HG03457 (cell line): Measurements from ENCODE around the gene KREMEN1.
"Not testable (repeated sequence)": the region's sequence is repeated elsewhere in the genome, so short reads cannot be mapped to it uniquely, and the experiment has no call there.

Source experiments
- ATAC-seq: cut with Tn5 transposase; IDR thresholded peaks from one replicate; pipeline ENCODE4 v1.9.1; 2021; ENCODE audit warnings: moderate number of reproducible peaks; ENCODE audit not compliant: unreplicated experiment

Gene KREMEN1, protein sequence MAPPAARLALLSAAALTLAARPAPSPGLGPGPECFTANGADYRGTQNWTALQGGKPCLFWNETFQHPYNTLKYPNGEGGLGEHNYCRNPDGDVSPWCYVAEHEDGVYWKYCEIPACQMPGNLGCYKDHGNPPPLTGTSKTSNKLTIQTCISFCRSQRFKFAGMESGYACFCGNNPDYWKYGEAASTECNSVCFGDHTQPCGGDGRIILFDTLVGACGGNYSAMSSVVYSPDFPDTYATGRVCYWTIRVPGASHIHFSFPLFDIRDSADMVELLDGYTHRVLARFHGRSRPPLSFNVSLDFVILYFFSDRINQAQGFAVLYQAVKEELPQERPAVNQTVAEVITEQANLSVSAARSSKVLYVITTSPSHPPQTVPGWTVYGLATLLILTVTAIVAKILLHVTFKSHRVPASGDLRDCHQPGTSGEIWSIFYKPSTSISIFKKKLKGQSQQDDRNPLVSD

DNA sequence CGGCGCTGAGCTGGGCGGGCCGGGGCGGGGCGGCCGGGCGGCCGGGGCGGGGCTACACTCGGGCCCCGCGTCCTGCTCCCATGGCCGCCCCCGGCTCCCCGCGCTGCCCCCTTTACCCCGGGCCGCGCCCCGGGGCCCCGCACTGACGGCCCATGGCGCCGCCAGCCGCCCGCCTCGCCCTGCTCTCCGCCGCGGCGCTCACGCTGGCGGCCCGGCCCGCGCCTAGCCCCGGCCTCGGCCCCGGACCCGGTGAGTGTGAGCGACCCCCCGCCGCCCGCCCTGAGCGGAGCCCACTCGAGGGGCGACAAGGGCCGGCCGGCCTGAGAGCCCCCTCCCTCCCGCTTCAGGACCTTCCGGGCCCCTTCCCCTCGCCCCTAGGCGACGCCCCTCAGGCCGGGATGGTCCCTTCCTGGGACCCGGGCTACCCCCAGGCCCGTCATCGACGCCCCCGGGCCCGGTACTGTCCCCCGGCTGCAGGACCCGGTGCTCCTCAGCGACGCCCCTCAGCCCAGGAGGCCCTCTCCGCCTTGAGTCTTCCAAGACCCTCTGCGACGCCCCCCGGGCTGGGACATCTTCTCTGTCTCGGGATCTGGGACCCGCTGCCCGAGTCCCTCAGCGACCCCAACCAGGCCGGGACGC, at the start of gene KREMEN1:
Gene KREMEN1 (plus strand): TSS at position 57 of the 639 bp plus-strand sequence. CDS start 96 bp downstream, at position 153.
- ATAC-seq = no peak

- ATAC-seq = no peak
These were observed 49.6 kb upstream of the KREMEN1 start for GRCh38 chr22:29023172-29023796.

- no peak for ATAC-seq
These were observed 46.3 kb upstream of the KREMEN1 start for GRCh38 chr22:29026579-29026978.

DNA sequence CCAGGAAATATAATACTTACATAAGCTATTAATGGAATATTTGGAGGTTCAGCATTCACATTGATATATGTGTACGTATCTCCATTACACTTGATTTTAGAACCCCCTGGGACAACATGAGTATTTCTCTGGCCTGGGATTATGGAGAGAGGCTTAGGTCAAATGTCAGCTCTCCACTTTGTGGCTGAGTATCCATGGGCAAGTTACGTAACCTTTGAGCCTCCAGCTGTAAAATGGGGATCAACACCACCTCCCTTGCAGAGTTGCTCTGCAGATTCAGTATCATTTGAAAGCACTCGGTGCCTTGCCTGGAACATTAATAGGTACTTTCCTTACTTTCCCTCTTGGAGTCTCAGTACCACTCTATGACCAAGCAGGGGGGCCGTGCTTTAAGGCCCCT, 44.4 kb upstream of the KREMEN1 start:
- ATAC-seq = no peak

DNA sequence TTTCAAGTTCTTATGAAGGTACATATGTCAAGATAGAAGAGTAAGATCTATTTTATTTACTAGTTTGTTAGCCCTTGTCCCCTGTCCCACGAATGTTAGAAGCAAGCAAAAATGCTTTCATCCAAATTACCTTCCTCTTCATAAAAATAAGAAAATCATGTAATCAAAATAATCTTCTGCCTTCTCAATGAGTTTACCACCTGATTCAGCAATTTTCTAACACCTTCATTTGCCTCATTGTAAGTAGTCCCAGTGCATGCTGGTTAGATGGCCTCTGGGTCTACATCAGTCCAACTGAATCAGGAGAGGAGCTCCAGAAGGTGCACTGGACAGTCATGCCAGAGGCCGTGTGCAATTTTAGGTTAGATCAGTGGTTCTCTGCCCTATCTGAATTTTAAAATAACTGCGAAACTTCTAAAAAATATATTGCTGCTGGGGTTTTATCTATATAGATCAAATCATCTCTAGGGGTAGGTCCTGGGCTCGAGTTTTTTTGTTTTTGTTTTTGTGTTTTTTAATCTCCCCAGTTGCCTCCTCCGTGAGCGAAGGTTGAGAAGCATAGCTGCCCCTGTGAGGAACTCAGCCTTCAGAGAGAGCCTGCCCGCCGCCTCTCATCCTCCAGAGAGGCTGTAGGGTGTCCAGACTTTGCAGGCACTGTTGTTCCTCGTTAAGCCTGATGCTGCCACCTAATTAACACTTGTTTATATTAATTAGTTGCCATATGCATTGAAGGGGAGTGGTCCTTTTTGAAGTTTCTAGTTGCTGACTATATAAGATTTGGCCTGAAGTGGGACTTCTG, 43.4 kb upstream of the KREMEN1 start:
- ATAC-seq = no peak

GRCh38 chr22:29030016-29030617, 42.7 kb upstream of the KREMEN1 start:
- ATAC-seq = no peak

DNA sequence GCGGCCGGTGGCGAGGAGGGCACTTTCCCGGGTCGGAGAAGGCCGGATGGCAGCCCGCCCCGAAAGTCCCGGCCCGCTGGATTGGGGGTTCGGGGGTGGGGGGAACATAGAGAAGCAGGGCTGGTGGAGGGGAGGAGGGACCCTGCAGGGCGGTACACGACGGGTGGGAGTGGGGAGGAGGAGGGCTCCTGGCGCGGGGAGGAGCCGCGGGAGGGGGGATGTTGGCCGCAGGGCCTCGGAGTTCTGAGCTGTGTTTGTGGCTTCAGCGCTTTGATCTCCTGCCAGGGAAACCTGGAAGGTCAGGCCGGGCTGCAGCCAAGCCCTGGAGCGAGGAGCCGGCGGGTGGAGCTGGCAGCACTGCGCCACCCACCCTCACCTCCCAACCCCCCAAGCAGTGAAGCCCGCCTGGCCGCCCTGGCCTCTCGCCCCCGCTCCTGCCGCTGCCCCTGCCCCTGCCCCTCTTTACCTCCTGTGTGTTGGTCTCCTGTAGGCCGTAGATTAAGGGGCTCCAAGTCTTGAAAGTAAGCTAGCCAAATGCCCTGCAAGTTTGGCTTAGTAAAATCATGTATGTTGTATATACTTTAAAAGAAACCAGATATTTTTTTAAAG, 42.1 kb upstream of the KREMEN1 start:
- no peak for ATAC-seq

GRCh38 chr22:29031227-29032011, 41.4 kb upstream of the KREMEN1 start:
- ATAC-seq = no peak

DNA sequence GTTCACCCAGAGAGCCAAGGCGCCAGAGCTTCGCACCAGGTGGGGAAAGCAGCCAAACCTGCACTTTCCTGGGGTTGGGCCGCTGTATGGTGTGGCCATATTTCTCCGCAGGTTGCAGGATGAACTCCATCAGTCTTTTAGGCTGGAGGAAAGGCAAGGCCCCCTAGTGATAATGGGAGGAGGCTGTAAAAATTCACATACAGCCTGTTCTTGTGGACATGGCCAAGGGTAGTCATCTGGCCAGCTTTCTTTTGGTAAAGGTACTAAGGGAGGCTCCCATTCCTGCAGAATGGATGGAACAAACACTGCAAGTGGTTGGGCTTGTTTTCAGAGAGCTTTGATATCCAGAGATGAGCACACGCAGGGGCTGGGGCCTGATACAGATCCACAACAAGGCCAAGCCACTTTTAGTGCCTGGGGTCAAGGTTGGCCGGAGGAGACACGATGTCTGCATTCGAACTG, 40.8 kb upstream of the KREMEN1 start:
- no peak for ATAC-seq

- no peak for ATAC-seq
These were observed 40.3 kb upstream of the KREMEN1 start for GRCh38 chr22:29032584-29032983.

DNA sequence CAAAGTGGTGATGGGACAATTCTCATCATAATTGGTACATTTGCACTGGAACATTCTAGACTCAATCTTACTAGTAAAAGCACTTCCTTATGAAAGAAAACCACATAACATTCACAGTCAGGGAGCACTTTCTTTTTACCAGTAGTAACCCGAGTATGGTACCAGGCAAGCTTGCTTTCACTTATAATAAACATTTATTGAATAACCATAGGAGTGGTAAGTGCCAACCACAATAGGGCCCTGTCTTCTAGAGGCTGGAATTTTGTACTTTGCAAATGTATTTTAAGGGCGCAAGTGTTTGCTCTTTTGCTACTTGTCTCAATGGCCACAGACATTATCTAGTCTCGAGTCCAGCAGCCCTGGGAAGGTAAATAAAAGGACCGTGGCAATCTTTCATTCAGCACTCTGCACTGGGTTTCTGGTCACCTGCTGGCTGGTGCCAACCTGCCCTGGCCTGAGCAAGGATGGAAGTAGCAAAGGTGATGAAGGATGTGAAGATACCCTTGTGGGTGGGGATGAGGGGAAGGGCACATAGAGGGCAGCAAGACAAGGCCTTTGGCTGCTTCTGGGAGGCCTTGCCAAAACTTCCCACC, 35.4 kb upstream of the KREMEN1 start:
- no peak for ATAC-seq

GRCh38 chr22:29039148-29039547, 33.7 kb upstream of the KREMEN1 start:
- no peak for ATAC-seq

GRCh38 chr22:29039684-29040083, 33.2 kb upstream of the KREMEN1 start:
- ATAC-seq = not testable (repeated sequence)

DNA sequence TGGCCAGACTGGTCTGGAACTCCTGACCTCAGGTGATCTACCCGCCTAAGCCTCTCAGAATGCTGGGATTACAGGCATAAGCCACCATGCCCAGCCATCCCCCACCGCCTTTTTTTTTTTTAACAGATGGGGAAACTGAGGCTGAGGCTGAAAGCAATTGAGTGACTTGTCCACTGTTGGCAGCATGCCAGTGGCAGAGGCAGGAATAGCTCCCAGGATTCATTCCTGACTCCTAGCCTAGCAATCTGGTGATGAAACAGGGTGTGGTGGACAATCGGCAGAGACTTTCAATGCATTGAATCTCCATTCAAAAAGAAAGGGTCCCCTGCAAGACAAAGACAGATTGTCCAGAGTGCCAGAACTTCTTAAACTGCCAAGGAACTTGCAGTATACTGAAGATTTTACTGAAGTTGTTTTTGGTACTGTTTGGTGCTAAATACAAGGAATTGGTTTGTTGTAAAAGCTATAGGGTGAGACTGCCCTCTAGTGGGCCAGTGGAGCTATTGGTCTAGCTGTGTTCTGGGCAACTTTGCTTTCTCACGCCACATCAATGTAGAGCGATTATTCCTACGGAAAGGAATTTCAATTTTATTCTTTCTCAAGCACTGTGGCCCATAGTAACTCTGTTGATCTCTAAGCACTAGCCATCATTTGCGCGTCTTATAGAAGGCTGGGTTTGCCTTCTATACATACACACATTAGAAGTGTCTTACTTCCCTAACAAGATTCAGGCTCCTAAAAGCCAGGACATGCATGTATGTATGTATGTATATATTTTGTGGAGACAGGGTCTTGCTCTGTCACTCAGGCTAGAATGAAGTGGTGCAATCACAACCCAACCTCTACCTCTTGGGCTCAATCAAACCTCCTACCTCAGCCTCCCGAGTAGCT, 32.2 kb upstream of the KREMEN1 start:
- ATAC-seq = no peak

DNA sequence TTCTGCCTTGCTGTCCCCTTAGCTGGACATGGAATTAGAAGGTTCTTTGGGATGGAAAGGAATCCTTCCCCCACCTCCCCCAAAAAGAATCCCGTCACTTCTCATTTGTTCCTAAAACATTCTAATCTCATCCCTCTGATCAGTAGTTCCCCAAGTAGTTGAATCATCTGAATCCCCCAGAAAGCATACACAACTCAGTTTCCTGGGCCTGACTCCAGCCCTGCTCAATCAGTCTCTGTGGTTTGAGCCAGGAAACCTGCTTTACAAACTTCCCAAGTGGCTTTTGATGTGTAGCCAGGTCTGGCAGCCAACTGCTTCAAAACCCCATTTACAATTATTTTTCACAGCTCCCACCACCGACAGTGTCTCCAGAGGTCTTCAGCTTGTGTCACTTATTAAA, 31.4 kb upstream of the KREMEN1 start:
- ATAC-seq = no peak

DNA sequence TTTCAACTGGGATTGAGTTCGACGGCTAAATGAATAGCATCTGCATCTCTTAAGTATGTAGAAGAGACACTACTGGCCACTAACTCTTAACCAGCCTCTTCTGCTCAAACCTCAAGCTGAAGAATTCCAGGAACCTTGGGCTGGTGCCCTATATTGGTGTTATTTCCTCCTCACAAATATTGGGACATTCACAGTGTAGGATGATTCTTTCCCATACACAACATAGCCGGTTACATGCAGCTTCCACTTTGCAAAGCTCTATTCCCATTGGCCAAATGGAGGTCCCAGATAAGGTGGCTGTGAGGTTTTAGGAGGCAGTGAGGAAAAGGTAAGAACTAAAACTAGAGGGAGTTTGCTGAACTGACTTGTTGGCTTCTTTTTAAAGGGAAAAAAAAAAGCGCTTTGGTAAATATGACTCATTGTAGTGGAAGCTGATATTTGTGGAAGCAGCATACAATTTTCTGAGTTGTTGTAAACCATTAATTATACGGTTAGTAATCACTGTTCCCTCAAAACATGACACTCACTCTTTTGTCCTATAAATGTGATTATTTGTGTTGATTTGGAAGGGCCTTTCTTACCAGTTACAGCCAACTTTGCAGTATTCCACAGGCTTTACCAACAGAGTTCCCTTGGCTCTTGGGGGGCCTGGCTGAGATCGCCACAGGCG, 28.8 kb upstream of the KREMEN1 start:
- ATAC-seq = no peak

- ATAC-seq = no peak
These were observed 28.1 kb upstream of the KREMEN1 start for GRCh38 chr22:29044657-29045176.
